ENCODE results near the gene SYF2. TPM values are rescaled to one million over a fixed set of nuclear protein-coding genes. Genes with fewer than 3 reads are reported as not detected.

The SYF2 gene
- total RNA-seq, 1 experiment from 2014 or later: 29.8 TPM

- Histone ChIP-seq H3K4me1 (ENCODE audit: insufficient read depth, low read length) (0 out of 2 replicates have a peak, but pooled peaks cover 3% of the 10 kb centered on the region), H3K36me3 (ENCODE audit: low read depth, low read length) (no peaks in the 10 kb centered on the region), H3K27me3 (ENCODE audit: low read length) (peaks cover 5% of the 10 kb centered on the region; the same call in 1 of the 2 replicates), H2AFZ (ENCODE audit: low read length) (no peak overlapping the region), H3K27ac (ENCODE audit: low read length) (no peak overlapping the region), H3K79me2 (ENCODE audit: low read length) (no peaks in the 10 kb centered on the region), H3K4me3 (ENCODE audit: low read length) (no peak overlapping the region), H3K9ac (ENCODE audit: low read length) (no peak overlapping the region), H3F3A (ENCODE audit: low read length, unreplicated experiment) (no peaks in the 10 kb centered on the region), H3K9me2 (replicated peaks; ENCODE audit: low read length) (no peaks in the 10 kb centered on the region), H4K20me1 (ENCODE audit: low read length) (no peaks in the 10 kb centered on the region), H3K4me2 (ENCODE audit: low read length) (no peak overlapping the region), H3K9me3 (ENCODE audit: low read length) (no peaks in the 10 kb centered on the region)
- ChIA-PET POLR2A (ENCODE audit: unreplicated experiment) (no interaction called here), CTCF (no interaction called here)
- no peak for DNase-seq
- TF ChIP-seq CTCF (conservative IDR thresholded peaks at IDR 0.05; ENCODE audit: low read depth, low read length) (no peak), EZH2 (IDR thresholded peaks at IDR 0.05; ENCODE audit: low read length, unreplicated experiment) (no peak), EZH2phosphoT487 (IDR thresholded peaks at IDR 0.05; ENCODE audit: borderline replicate concordance, low read length) (no peak)
- intact Hi-C loops (cut with micrococcal nuclease): no loop called here
- no peak for ATAC-seq
- BruUV-seq (replicated peaks): no TSS peak
These were observed 36.5 kb downstream of the SYF2 start for GRCh38 chr1:25195835-25196234.

GRCh38 chr1:25194572-25195020 is 37.7 kb downstream of the SYF2 start:
- BruUV-seq (replicated peaks): no TSS peak
- H3K9me2 ChIP-seq (replicated peaks; ENCODE audit: low read length): no peaks in the 10 kb centered on the region
- CTCF ChIA-PET: no interaction called here
- H4K20me1 ChIP-seq (ENCODE audit: low read length): no peaks in the 10 kb centered on the region
- H3F3A ChIP-seq (ENCODE audit: low read length, unreplicated experiment): no peaks in the 10 kb centered on the region
- no peak overlapping the region for H3K4me3 ChIP-seq (ENCODE audit: low read length)
- intact Hi-C loops (cut with micrococcal nuclease): no loop called here
- H3K4me1 ChIP-seq (ENCODE audit: insufficient read depth, low read length): 0 out of 2 replicates have a peak, but pooled peaks cover 3% of the 10 kb centered on the region
- TF ChIP-seq EZH2 (IDR thresholded peaks at IDR 0.05; ENCODE audit: low read length, unreplicated experiment): no peak
- TF ChIP-seq CTCF (conservative IDR thresholded peaks at IDR 0.05; ENCODE audit: low read depth, low read length): no peak
- TF ChIP-seq EZH2phosphoT487 (IDR thresholded peaks at IDR 0.05; ENCODE audit: borderline replicate concordance, low read length): no peak
- no peaks in the 10 kb centered on the region for H3K79me2 ChIP-seq (ENCODE audit: low read length)
- H3K27me3 ChIP-seq (ENCODE audit: low read length): peaks cover 5% of the 10 kb centered on the region; the same call in 1 of the 2 replicates
- H3K9me3 ChIP-seq (ENCODE audit: low read length): no peaks in the 10 kb centered on the region
- no peak for DNase-seq
- no peak for ATAC-seq
- no peak overlapping the region for H3K9ac ChIP-seq (ENCODE audit: low read length)
- H3K36me3 ChIP-seq (ENCODE audit: low read depth, low read length): no peaks in the 10 kb centered on the region
- H2AFZ ChIP-seq (ENCODE audit: low read length): no peak overlapping the region
- H3K27ac ChIP-seq (ENCODE audit: low read length): no peak overlapping the region
- POLR2A ChIA-PET (ENCODE audit: unreplicated experiment): no interaction called here
- H3K4me2 ChIP-seq (ENCODE audit: low read length): no peak overlapping the region

GRCh38 chr1:25194054-25194453 is 38.2 kb downstream of the SYF2 start:
- Histone ChIP-seq H3K9ac (ENCODE audit: low read length) (no peak overlapping the region), H3K36me3 (ENCODE audit: low read depth, low read length) (no peaks in the 10 kb centered on the region), H4K20me1 (ENCODE audit: low read length) (no peaks in the 10 kb centered on the region), H2AFZ (ENCODE audit: low read length) (no peak overlapping the region), H3K9me2 (replicated peaks; ENCODE audit: low read length) (no peaks in the 10 kb centered on the region), H3K4me1 (ENCODE audit: insufficient read depth, low read length) (0 out of 2 replicates have a peak, but pooled peaks cover 3% of the 10 kb centered on the region), H3K27me3 (ENCODE audit: low read length) (peaks cover 5% of the 10 kb centered on the region; the same call in 1 of the 2 replicates), H3K27ac (ENCODE audit: low read length) (no peak overlapping the region), H3K4me3 (ENCODE audit: low read length) (no peak overlapping the region), H3F3A (ENCODE audit: low read length, unreplicated experiment) (no peaks in the 10 kb centered on the region), H3K79me2 (ENCODE audit: low read length) (no peaks in the 10 kb centered on the region), H3K9me3 (ENCODE audit: low read length) (no peaks in the 10 kb centered on the region), H3K4me2 (ENCODE audit: low read length) (no peak overlapping the region)
- ChIA-PET POLR2A (ENCODE audit: unreplicated experiment) (no interaction called here), CTCF (no interaction called here)
- DNase-seq: no peak
- ATAC-seq: no peak
- no TSS peak for BruUV-seq (replicated peaks)
- TF ChIP-seq EZH2 (IDR thresholded peaks at IDR 0.05; ENCODE audit: low read length, unreplicated experiment) (no peak), CTCF (conservative IDR thresholded peaks at IDR 0.05; ENCODE audit: low read depth, low read length) (no peak)
- intact Hi-C loops (cut with micrococcal nuclease): no loop called here
